Activated naive CD4-positive, alpha-beta T cell treated with anti-CD3 and anti-CD28 coated beads for 36 hours (primary cell): ENCODE results near the gene FUT3. TPM values are rescaled to one million over a fixed set of nuclear protein-coding genes. Genes with fewer than 3 reads are reported as not detected.

Experiments used
- CTCF ChIA-PET: fragments of 350-600 bp; sonication (Branson Sonifier 250); formaldehyde crosslinking; loops from one replicate; lab custom pipeline; 2021; ENCODE audit warnings: antibody characterized with exemption; lab: Charles Lee
- DNase-seq: peaks from one replicate; pipeline ENCODE4 v3.0.0-alpha.2; 2020
- H3K27ac Mint-ChIP-seq: one replicate; pipeline ENCODE4 v1.8.0; 2021; ENCODE audit warnings: mild to moderate bottlenecking, mixed read lengths
- H3K27me3 Mint-ChIP-seq: one replicate; pipeline ENCODE4 v1.8.0; 2021; ENCODE audit warnings: low read depth, mixed read lengths
- H3K36me3 Mint-ChIP-seq: one replicate; pipeline ENCODE4 v1.8.0; 2021; ENCODE audit warnings: low read depth, mixed read lengths
- H3K4me1 Mint-ChIP-seq: one replicate; pipeline ENCODE4 v1.8.0; 2021; ENCODE audit warnings: low read depth, mixed read lengths
- H3K4me3 Mint-ChIP-seq: one replicate; pipeline ENCODE4 v1.8.0; 2021; ENCODE audit warnings: mild to moderate bottlenecking, moderate library complexity, mixed read lengths
- H3K9me3 Mint-ChIP-seq: one replicate; pipeline ENCODE4 v1.8.0; 2021; ENCODE audit warnings: mixed read lengths
- intact Hi-C: fragments of 100-400 bp; cut with micrococcal nuclease; formaldehyde crosslinking; loops from one replicate; pipeline ENCODE4 v1.15.1; 2023
- total RNA-seq, 2 experiments: library from RNA; stranded (reverse); gene quantifications; one replicate each; pipeline ENCODE4 v1.2.3, GENCODE V29; 2021

Gene FUT3
- total RNA-seq, 2 experiments from 2014 or later, result not detected

GRCh38 chr19:5838353-5839064, 12.7 kb downstream of the FUT3 start:
- intact Hi-C loops, result no loop called here
- no peak overlapping the region for H3K4me3 Mint-ChIP-seq
- peaks cover 3% of the 10 kb centered on the region for H3K27me3 Mint-ChIP-seq
- no peaks in the 10 kb centered on the region for H3K9me3 Mint-ChIP-seq
- H3K4me1 Mint-ChIP-seq, result no peaks in the 10 kb centered on the region
- H3K27ac Mint-ChIP-seq, result no peak overlapping the region
- DNase-seq, result no peak
- H3K36me3 Mint-ChIP-seq, result no peaks in the 10 kb centered on the region
- CTCF ChIA-PET, result no interaction called here

- Mint-ChIP-seq H3K9me3 (no peaks in the 10 kb centered on the region), H3K36me3 (no peaks in the 10 kb centered on the region), H3K27me3 (peaks cover 3% of the 10 kb centered on the region), H3K4me3 (no peak overlapping the region), H3K4me1 (no peaks in the 10 kb centered on the region), H3K27ac (no peak overlapping the region)
- CTCF ChIA-PET, result no interaction called here
- no peak for DNase-seq
- intact Hi-C loops, result no loop called here
These were observed 13.4 kb downstream of the FUT3 start for GRCh38 chr19:5837761-5838352.

GRCh38 chr19:5832527-5833216, 18.6 kb downstream of the FUT3 start:
- Mint-ChIP-seq H3K4me3 (no peak overlapping the region), H3K36me3 (no peaks in the 10 kb centered on the region), H3K4me1 (peaks cover 1% of the 10 kb centered on the region), H3K27me3 (no peaks in the 10 kb centered on the region), H3K27ac (no peak overlapping the region), H3K9me3 (no peaks in the 10 kb centered on the region)
- CTCF ChIA-PET, result interaction anchor here (0.6 kb wide), 2 partner anchors 21 to 29 kb away, joined by 3 to 5 read pairs; no protein-coding TSS in a partner anchor
- DNase-seq, result no peak
- intact Hi-C loops, result no loop called here

- CTCF ChIA-PET, result no interaction called here
- Mint-ChIP-seq H3K4me3 (no peak overlapping the region), H3K36me3 (no peaks in the 10 kb centered on the region), H3K4me1 (peaks cover 4% of the 10 kb centered on the region), H3K9me3 (no peaks in the 10 kb centered on the region), H3K27ac (no peak overlapping the region), H3K27me3 (no peaks in the 10 kb centered on the region)
- intact Hi-C loops, result no loop called here
- no peak for DNase-seq
These were observed 19.2 kb downstream of the FUT3 start for GRCh38 chr19:5832061-5832460.

GRCh38 chr19:5831159-5831558, 20.1 kb downstream of the FUT3 start:
- H3K4me3 Mint-ChIP-seq, result no peak overlapping the region
- no peaks in the 10 kb centered on the region for H3K27me3 Mint-ChIP-seq
- H3K36me3 Mint-ChIP-seq, result no peaks in the 10 kb centered on the region
- H3K27ac Mint-ChIP-seq, result no peak overlapping the region
- intact Hi-C loops, result no loop called here
- CTCF ChIA-PET, result interaction anchor here (1.3 kb wide), 1 partner anchor 62 kb away, joined by 3 read pairs; no protein-coding TSS in a partner anchor
- H3K9me3 Mint-ChIP-seq, result no peaks in the 10 kb centered on the region
- no peak for DNase-seq
- peaks cover 9% of the 10 kb centered on the region for H3K4me1 Mint-ChIP-seq

- intact Hi-C loops, result loop anchor here (5.0 kb wide), 2 partner anchors 123 to 943 kb away; partner anchors contain the start of gene VAV1
- Mint-ChIP-seq H3K4me1 (peaks cover 9% of the 10 kb centered on the region), H3K27ac (peak overlapping the region; percentile 30), H3K4me3 (peak overlapping the region; percentile 57), H3K27me3 (no peaks in the 10 kb centered on the region), H3K9me3 (no peaks in the 10 kb centered on the region), H3K36me3 (no peaks in the 10 kb centered on the region)
- DNase-seq, result no peak
- CTCF ChIA-PET, result interaction anchor here (1.6 to 3.5 kb wide), 3 partner anchors 25 to 138 kb away, joined by 3 to 32 read pairs (median 8); partner anchors contain the start of gene NRTN
These were observed 21.5 kb downstream of the FUT3 start for GRCh38 chr19:5829567-5830310.

GRCh38 chr19:5828661-5829566, 22.3 kb downstream of the FUT3 start:
- no peaks in the 10 kb centered on the region for H3K27me3 Mint-ChIP-seq
- peak overlapping the region; percentile 96 for H3K27ac Mint-ChIP-seq
- no peaks in the 10 kb centered on the region for H3K9me3 Mint-ChIP-seq
- CTCF ChIA-PET, result interaction anchor here (0.6 to 3.5 kb wide), 7 partner anchors 19 to 269 kb away, joined by 3 to 32 read pairs (median 6); partner anchors contain the start of genes NDUFA11 and NRTN
- H3K4me3 Mint-ChIP-seq, result peak overlapping the region; percentile 99
- peaks cover 9% of the 10 kb centered on the region for H3K4me1 Mint-ChIP-seq
- H3K36me3 Mint-ChIP-seq, result no peaks in the 10 kb centered on the region
- intact Hi-C loops, result loop anchor here (1.0 to 5.0 kb wide), 6 partner anchors 25 to 943 kb away; partner anchors contain the start of genes DUS3L, SAFB2, VAV1 and VMAC
- peak; percentile 32 for DNase-seq

GRCh38 chr19:5827891-5828660, 23.2 kb downstream of the FUT3 start:
- CTCF ChIA-PET, result interaction anchor here (0.6 to 3.5 kb wide), 9 partner anchors 9 to 268 kb away, joined by 3 to 32 read pairs (median 4); partner anchors contain the start of genes NDUFA11 and NRTN
- Mint-ChIP-seq H3K4me3 (peak overlapping the region; percentile 99), H3K4me1 (peaks cover 9% of the 10 kb centered on the region), H3K27ac (peak overlapping the region; percentile 96), H3K36me3 (no peaks in the 10 kb centered on the region), H3K9me3 (no peaks in the 10 kb centered on the region), H3K27me3 (no peaks in the 10 kb centered on the region)
- intact Hi-C loops, result loop anchor here (1.0 to 5.0 kb wide), 6 partner anchors 24 to 944 kb away; partner anchors contain the start of genes DUS3L, SAFB2, VAV1 and VMAC
- peak; percentile 96 for DNase-seq

- no peaks in the 10 kb centered on the region for H3K27me3 Mint-ChIP-seq
- peaks cover 9% of the 10 kb centered on the region for H3K4me1 Mint-ChIP-seq
- peak overlapping the region; percentile 99 for H3K4me3 Mint-ChIP-seq
- CTCF ChIA-PET, result interaction anchor here (0.6 to 3.5 kb wide), 5 partner anchors 9 to 141 kb away, joined by 3 to 32 read pairs (median 7); partner anchors contain the start of gene NRTN
- intact Hi-C loops, result loop anchor here (5.0 kb wide), 2 partner anchors 125 to 945 kb away; partner anchors contain the start of gene VAV1
- H3K9me3 Mint-ChIP-seq, result no peaks in the 10 kb centered on the region
- DNase-seq, result no peak
- no peaks in the 10 kb centered on the region for H3K36me3 Mint-ChIP-seq
- H3K27ac Mint-ChIP-seq, result peak overlapping the region; percentile 54
These were observed 23.8 kb downstream of the FUT3 start for GRCh38 chr19:5827342-5827890.
